Hippocampal formation (tissue), 2 donors: Measurements from ENCODE around the gene SECISBP2.
A peak's percentile ranks its signal among the peaks of the same experiment; 100 is the strongest.

Experiments used
- DNase-seq, 2 donors: peaks; one replicate each; lab custom pipeline; 2025; lab: John Stamatoyannopoulos, UW

The SECISBP2 gene

GRCh38 chr9:89405826-89406225 is 87.5 kb downstream of the SECISBP2 start:
- DNase-seq: no peak

DNA sequence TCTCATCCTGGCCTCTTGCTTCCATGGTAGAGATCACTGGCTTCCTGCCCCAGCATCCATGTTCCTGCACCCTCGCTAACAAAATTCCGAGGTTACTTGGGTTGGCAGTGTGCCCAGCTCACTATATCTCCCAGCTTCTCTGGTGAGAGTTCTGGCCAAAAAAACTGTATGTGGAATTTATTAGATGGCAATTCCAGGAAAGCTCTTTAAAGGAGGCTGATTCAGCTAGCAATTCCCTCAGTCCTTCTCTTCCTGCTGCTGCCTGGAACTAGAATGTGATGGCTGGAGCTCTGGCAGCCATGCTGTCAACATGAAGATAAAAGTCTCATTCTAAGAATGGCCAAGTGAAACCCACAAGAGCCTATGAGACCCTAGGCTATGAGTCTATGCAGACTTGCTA is 88.8 kb downstream of the SECISBP2 start:
- no peak for DNase-seq

GRCh38 chr9:89408628-89409101 is 90.4 kb downstream of the SECISBP2 start:
- DNase-seq: peak in 1 of 2 donors; percentile 44
